ENCODE results near the gene FOXL2. TPM values are rescaled to one million over a fixed set of nuclear protein-coding genes. Genes with fewer than 3 reads are reported as not detected.

Gene FOXL2
- polyA plus RNA-seq, 1 of the 3 experiments (the other 2 are of a cell fraction), result not detected

GRCh38 chr3:138976047-138976446, 29.1 kb upstream of the FOXL2 start:
- Histone ChIP-seq H3K27me3 (ENCODE audit: insufficient read depth) (no peaks in the 10 kb centered on the region; the same call in 1 of the 2 replicates), H3K9me2 (no peaks in the 10 kb centered on the region), H3K27ac (ENCODE audit: low read depth in 2 of 2, low read length in 1 of 2) (no peak overlapping the region), H3K79me2 (ENCODE audit: insufficient read depth) (no peaks in the 10 kb centered on the region), H3K4me1 (ENCODE audit: control insufficient read depth in 1 of 2, insufficient read depth in 2 of 2, low read depth in 1 of 2, low read length in 1 of 2) (no peaks in the 10 kb centered on the region), H3K9ac (no peak overlapping the region), H3F3A (replicated peaks; ENCODE audit: insufficient read depth) (no peaks in the 10 kb centered on the region), H2AFZ (ENCODE audit: low read depth) (no peak overlapping the region), H3K9me3 (no peaks in the 10 kb centered on the region), H3K4me3 (ENCODE audit: low read depth in 2 of 2, low read length in 1 of 2) (no peak overlapping the region), H4K20me1 (ENCODE audit: insufficient read depth) (no peaks in the 10 kb centered on the region), H3K36me3 (replicated peaks in 1 of 2; ENCODE audit: control insufficient read depth in 1 of 2, insufficient read depth in 2 of 2, low read length in 1 of 2) (no peaks in the 10 kb centered on the region), H3K4me2 (no peak overlapping the region)
- DNase-seq, result no peak
- POLR2A ChIA-PET, result no interaction called here
- TF ChIP-seq USF1 (IDR thresholded peaks at IDR 0.05; ENCODE audit: borderline replicate concordance, low read depth), result no peak
- TF ChIP-seq FOXJ3 (CRISPR knock-in tag; IDR thresholded peaks at IDR 0.05), result no peak
- TF ChIP-seq FOXM1 (IDR thresholded peaks at IDR 0.05; ENCODE audit: low read depth), result no peak
- no peak for TF ChIP-seq IRF3 (IDR thresholded peaks at IDR 0.05; ENCODE audit: low read depth, low read length)
- no peak for TF ChIP-seq ELF1 (IDR thresholded peaks at IDR 0.05)
- TF ChIP-seq TCF12 (IDR thresholded peaks at IDR 0.05), result no peak
- no peak for TF ChIP-seq GATA2 (CRISPR knock-in tag; IDR thresholded peaks at IDR 0.05)
- CTCF ChIA-PET, result no interaction called here

GRCh38 chr3:138975351-138975750, 28.4 kb upstream of the FOXL2 start:
- no peak for DNase-seq
- Histone ChIP-seq H3K36me3 (replicated peaks in 1 of 2; ENCODE audit: control insufficient read depth in 1 of 2, insufficient read depth in 2 of 2, low read length in 1 of 2) (no peaks in the 10 kb centered on the region), H3F3A (replicated peaks; ENCODE audit: insufficient read depth) (no peaks in the 10 kb centered on the region), H4K20me1 (ENCODE audit: insufficient read depth) (no peaks in the 10 kb centered on the region), H3K4me3 (ENCODE audit: low read depth in 2 of 2, low read length in 1 of 2) (no peak overlapping the region), H3K27ac (ENCODE audit: low read depth in 2 of 2, low read length in 1 of 2) (no peak overlapping the region), H3K9me2 (no peaks in the 10 kb centered on the region), H3K9ac (no peak overlapping the region), H3K27me3 (ENCODE audit: insufficient read depth) (no peaks in the 10 kb centered on the region; the same call in 1 of the 2 replicates), H3K4me1 (ENCODE audit: control insufficient read depth in 1 of 2, insufficient read depth in 2 of 2, low read depth in 1 of 2, low read length in 1 of 2) (no peaks in the 10 kb centered on the region), H3K79me2 (ENCODE audit: insufficient read depth) (no peaks in the 10 kb centered on the region), H2AFZ (ENCODE audit: low read depth) (no peak overlapping the region), H3K4me2 (no peak overlapping the region), H3K9me3 (no peaks in the 10 kb centered on the region)
- ChIA-PET POLR2A (no interaction called here), CTCF (interaction anchor here (1.1 to 1.6 kb wide), 3 partner anchors 17 to 354 kb away, joined by 3 to 6 read pairs (median 4); no protein-coding TSS in a partner anchor)
- no peak for TF ChIP-seq ZBTB33 (IDR thresholded peaks at IDR 0.05; ENCODE audit: borderline replicate concordance, low read depth)
- TF ChIP-seq RFX5 (IDR thresholded peaks at IDR 0.05; ENCODE audit: low read length), result no peak
- no peak for TF ChIP-seq CHD2 (IDR thresholded peaks at IDR 0.05; ENCODE audit: low read length, partially characterized antibody)
- no peak for TF ChIP-seq REST (IDR thresholded peaks at IDR 0.05; ENCODE audit: low read depth, low read length)
- no peak for TF ChIP-seq RCOR1 (IDR thresholded peaks at IDR 0.05; ENCODE audit: low read length)
- TF ChIP-seq CTCF (IDR thresholded peaks at IDR 0.05), result no peak
- TF ChIP-seq SMC3 (IDR thresholded peaks at IDR 0.05; ENCODE audit: low read depth, low read length), result no peak
- no peak for TF ChIP-seq GABPA (IDR thresholded peaks at IDR 0.05; ENCODE audit: low read depth)
- no peak for TF ChIP-seq SIN3A (IDR thresholded peaks at IDR 0.05; ENCODE audit: borderline replicate concordance, low read depth, low read length)
- no peak for TF ChIP-seq EZH2phosphoT487 (IDR thresholded peaks at IDR 0.05; ENCODE audit: borderline replicate concordance, low read depth)
- TF ChIP-seq GATA2 (CRISPR knock-in tag; IDR thresholded peaks at IDR 0.05), result no peak
- TF ChIP-seq TAF1 (IDR thresholded peaks at IDR 0.05; ENCODE audit: borderline replicate concordance, low read depth, low read length), result no peak
- no peak for TF ChIP-seq YY1 (IDR thresholded peaks at IDR 0.05; ENCODE audit: low read depth)
- WGBS (ENCODE audit: low lambda C conversion rate), result 74% methylated on average over 7 of the region's 8 CpGs
